ELF-1 (cell line): Measurements from ENCODE around the gene RTRAF.

Source experiments
- DNase-seq: peaks from one replicate; pipeline ENCODE4 v3.0.0-alpha.2; 2016; ENCODE audit warnings: low read depth, low spot score

Gene RTRAF

DNA sequence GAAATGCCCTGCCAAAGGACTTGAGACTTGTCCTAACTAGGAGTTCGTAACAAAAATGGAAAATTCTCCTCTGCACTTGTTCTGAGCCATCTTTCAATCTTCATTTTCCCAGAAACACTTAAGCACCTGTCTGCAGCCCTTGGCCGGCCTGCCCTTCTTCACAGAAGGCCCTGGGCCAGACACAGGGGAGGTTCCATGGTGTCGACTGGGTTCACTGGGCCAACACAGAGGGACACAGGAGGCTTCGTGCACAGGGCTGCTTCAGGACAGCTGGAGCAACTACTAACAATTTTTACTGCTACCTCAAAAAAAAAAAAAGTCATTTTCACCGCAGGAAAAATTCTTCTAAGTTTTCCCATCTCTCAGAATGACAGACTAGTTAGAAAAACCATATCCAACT is 59.9 kb downstream of the RTRAF start:
- no peak for DNase-seq

DNA sequence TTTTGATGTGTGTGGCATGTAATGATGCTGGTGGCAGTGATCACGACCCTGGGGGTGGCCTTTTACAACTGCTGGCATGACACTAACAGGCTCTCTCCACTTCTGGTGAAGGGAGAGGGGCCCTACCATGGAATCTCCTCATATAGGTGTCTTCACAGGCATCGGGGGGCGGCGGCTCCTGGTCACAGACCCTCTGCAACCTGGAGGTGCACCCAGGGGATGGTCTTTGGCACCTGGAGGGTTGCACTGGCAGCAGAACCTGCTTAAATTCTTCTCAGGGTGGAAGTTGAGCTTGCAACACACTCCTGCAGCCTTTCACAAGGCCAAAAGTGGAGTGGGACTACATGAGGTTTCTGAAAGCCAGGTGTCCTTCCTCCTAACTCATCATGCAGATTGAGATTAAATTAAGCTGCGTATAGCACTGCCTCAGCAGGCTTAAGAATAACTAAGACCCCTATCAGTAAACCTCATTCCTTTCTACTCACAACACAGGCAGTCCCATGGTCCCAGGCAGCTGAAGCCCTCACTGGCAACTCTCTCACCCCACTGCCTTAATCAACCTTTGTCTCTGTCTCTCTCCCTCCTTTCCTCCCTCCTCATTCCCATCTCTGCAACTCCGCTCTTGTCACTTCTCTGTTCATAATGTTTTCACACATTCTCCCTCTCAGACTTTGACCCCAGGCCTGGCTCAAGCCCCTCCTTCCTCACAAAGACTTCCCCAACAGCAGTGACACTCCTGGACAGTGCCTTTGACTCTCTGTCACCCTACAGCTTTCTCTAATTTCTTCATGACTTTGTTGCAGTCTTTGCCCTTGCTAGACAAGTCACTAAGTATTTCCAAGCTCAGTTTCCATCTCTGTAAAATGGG is 60.6 kb downstream of the RTRAF start:
- no peak for DNase-seq

DNA sequence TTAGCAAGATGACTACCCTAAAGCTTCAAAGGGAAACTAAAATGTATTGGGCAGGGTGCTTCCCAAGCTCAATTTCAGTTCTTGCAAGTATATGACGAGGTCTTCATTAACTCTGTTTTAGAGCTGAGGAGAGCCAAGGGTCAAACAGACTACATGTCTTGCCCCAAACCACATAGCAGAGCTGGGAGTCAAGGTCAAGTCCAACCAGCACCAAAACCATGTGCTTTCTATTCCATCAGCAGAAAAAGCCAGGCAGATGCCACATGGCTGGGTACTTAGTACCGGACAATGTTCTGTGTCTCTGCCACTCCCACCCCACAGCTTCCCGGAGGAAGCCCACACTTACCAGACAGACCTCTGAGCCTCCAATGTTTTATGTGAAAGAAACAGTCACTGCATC is 61.9 kb downstream of the RTRAF start:
- no peak for DNase-seq

DNA sequence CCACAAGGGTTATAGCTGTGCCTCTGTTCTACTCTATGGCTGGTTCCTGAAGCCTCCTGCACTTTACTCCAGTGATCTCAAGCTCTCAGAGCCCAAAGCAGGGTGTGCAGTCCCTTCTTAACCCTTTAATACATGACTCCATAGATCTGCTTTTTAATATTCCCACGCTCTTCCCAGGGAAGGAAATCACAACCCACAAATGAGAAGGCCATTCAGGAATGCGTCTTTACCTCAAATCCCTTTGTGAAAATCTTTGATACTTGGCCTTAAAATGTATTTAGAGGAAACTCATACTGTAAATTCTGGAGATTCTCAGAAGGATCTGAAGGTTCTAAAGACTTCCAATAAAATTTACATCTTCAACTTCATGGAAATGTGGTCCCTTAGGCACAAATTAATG is 62.5 kb downstream of the RTRAF start:
- DNase-seq, result no peak

DNA sequence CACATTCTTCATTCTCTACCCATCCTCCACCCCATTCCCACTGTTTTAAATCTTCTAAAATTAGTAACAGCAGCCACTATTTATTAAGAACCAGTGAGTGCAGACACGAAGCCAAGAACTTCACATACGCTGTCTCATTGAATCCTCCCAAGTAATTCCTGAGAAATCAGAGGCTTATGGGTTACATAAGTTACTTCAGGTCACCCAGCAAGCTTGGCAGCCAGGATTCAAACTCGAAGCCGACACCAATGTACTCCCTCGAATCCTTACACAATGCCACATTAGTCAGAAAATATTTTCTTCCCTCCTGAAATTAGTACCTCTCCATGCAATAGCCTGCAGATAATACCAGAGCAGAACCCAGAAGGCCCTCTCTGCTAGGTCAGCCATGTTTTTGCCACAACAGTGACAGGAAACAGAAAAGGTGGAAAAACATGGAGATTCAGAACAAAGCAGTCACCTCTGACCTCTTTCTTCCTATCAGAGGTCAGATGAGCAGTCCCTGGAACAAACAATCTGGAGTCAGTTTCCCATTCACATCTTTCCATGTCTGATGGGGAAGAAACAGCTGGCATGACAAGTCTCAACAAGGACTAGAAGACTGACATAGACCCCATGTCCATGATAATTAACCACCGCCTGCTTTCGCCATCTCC is 63.1 kb downstream of the RTRAF start:
- DNase-seq, result no peak

DNA sequence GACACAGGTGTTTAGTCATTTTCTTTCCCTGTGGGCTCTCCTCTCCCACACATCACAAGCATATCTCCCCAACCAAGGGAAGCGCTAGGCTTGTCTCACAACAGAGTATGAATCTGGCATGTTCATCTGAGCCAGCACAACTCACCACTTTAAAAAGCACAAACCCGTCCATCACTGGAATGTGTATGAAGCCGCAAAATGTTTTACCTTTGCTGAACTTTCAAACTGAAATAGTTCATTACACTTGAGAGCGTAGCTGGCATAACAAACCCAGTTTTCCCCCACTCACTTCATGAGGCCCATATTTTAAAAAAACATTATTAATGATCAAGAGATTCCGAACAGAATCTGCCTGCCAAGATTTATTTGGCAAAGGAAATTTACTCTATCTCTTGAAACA is 63.7 kb downstream of the RTRAF start:
- no peak for DNase-seq

DNA sequence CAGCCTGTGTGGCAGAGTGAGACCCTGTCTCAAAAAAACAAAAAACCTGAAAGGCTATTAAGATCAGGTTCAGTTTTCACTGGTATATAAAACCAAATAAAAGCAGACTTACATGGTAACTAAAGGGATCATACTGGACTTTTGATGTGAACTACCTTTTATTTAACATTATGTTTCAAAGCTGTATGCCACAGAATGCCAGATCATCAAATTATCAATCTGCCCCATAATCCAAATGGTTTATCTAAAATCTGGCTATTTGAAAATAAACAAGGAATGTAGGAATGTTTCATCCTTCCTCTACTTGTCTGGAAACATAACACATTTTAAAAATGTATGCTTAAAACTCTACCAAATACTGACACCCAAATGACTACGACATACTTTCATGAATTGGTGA is 65.3 kb downstream of the RTRAF start:
- no peak for DNase-seq

DNA sequence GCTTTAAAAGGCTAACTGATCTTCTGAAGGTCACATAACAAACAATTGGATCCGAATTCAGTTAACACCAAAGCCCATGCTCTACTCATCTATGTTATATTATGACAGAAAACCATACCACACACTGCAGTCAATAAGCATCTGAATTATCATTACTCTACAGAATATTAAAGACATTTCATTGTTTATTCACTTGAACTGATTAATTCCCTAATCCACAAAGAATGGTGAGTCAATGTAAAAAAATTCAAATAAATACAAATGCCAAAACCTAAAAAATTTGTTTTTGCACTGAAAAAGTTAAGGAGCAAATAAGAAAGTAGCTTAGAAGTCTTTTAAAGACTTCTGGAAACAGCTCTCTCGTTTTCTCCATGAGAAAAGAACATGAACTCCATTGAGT is 65.8 kb downstream of the RTRAF start:
- DNase-seq, result no peak

DNA sequence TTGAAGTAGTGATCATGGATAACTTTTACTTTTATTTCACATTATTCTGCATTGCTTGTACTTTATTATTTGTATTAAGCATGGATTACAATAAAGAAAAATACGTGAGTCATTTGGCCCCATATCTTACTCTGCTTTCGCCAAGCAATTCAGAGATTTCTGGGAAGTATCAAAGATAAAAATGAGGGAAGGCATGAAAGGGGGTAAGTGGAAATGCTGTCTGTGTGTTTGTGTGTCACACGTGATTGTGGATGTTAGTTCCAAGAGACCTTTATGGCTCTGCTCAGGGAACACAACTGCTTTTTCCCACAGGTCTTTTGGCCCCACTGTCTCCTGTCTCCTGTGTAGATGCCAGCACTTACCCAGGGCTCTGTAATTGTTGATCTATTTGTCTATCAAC is 69.0 kb downstream of the RTRAF start:
- no peak for DNase-seq

DNA sequence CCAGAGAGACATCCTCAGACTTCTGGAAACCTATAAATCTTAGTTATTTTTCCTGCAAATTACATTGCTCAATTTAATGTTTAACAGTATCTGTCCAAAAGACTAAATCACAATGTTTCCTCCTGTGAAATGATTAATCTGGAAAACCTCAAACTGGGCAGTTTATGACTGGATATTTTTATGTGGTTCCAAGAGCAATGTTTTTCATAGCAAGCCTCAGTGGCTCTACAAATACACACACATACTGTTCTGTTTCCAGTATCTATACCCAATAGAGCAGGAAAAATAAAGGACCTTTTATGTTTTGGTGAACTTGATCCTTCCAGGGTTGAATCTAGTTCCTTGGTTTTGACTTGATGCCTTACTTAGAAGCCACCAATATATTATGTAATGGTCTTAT is 70.3 kb downstream of the RTRAF start:
- DNase-seq, result no peak

DNA sequence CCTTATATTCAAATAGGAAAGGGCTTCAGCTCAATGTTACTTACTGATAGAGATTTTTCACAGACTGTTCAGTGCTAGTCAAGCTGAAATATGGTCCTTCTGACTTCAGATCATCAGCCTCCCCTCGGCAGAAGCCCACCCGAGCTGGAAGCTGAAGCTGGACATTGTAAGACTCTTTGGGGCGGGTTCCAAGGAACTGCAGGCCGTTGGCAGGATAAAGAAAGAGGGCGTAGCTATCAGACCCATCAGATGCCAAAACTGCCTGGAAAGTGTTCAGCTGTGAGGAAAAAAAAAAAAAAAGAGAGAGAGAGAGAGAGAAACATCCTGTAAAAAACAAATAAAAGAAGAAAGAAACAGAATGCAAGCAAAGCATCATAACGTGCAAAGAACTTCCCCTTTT is 70.7 kb downstream of the RTRAF start:
- DNase-seq, result no peak
